HG03460 (cell line): ENCODE measurements around the gene MUC3A.
"Not testable (repeated sequence)": the region's sequence is repeated elsewhere in the genome, so short reads cannot be mapped to it uniquely, and the experiment has no call there.

Experiments used
- ATAC-seq: cut with Tn5 transposase; IDR thresholded peaks from one replicate; pipeline ENCODE4 v1.9.1; 2021; ENCODE audit not compliant: unreplicated experiment

The MUC3A gene, protein sequence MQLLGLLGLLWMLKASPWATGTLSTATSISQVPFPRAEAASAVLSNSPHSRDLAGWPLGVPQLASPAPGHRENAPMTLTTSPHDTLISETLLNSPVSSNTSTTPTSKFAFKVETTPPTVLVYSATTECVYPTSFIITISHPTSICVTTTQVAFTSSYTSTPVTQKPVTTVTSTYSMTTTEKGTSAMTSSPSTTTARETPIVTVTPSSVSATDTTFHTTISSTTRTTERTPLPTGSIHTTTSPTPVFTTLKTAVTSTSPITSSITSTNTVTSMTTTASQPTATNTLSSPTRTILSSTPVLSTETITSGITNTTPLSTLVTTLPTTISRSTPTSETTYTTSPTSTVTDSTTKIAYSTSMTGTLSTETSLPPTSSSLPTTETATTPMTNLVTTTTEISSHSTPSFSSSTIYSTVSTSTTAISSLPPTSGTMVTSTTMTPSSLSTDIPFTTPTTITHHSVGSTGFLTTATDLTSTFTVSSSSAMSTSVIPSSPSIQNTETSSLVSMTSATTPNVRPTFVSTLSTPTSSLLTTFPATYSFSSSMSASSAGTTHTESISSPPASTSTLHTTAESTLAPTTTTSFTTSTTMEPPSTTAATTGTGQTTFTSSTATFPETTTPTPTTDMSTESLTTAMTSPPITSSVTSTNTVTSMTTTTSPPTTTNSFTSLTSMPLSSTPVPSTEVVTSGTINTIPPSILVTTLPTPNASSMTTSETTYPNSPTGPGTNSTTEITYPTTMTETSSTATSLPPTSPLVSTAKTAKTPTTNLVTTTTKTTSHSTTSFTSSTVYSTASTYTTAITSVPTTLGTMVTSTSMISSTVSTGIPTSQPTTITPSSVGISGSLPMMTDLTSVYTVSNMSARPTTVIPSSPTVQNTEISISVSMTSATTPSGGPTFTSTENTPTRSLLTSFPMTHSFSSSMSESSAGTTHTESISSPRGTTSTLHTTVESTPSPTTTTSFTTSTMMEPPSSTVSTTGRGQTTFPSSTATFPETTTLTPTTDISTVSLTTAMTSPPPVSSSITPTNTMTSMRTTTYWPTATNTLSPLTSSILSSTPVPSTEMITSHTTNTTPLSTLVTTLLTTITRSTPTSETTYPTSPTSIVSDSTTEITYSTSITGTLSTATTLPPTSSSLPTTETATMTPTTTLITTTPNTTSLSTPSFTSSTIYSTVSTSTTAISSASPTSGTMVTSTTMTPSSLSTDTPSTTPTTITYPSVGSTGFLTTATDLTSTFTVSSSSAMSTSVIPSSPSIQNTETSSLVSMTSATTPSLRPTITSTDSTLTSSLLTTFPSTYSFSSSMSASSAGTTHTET (N-terminal part only)

DNA sequence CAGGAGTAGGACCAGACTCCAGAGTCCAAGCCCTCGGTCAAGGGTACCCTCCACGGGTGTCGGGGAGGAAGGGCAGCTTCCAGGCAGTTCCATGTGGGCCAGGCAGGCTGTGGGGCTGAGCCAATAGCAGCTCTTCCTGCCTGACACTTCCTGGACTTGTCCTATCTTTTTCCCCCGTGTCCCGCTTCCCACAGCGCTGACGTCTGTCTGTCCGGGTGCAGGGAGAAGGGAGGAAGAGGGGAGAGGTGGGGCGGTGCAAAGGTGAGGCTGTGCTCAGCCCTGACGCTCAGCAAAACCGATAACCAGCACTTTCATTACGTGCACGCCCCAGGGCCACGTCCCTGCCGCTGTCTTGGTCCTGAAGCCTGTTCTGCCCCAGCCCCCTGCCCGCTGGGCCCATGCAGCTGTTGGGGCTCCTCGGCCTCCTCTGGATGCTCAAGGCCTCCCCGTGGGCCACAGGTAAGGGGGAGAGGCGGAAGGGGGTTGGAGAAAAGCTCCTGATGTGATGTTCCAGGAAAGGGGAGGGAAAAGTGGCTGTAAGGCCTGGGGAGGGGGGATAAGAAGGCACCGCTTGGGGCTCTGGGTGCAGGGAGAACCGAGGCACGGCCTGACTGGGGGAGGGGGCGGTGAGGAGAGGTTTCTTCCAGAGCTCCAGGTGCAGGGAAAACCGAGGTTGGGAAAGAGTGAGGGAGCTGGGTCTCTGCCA lies at the start of gene MUC3A:
TSS of gene MUC3A (plus strand) at position 308 of the 706 bp plus-strand sequence. CDS start at position 399, 91 bp downstream.
- no peak for ATAC-seq

DNA sequence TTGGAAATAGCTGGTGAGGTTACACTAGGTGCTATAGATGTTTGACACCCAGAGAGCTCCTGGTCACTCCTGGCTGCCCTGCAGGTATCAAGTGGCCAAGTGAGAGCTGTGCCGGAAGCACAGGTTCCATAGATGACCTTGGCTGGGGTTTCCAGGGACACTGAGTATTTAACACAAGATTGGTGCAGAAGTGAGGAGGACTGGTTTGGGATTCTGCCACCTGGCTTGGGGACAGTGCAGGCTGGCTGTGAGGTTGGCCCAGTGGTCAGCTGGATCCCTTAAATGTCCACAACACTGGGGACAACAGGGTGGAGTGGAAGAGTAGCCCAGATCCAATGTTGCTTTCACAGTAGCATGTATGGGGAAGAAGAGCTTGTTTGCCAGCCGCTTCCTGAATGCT lies 48.4 kb upstream of the MUC3A start:
- no peak for ATAC-seq

DNA sequence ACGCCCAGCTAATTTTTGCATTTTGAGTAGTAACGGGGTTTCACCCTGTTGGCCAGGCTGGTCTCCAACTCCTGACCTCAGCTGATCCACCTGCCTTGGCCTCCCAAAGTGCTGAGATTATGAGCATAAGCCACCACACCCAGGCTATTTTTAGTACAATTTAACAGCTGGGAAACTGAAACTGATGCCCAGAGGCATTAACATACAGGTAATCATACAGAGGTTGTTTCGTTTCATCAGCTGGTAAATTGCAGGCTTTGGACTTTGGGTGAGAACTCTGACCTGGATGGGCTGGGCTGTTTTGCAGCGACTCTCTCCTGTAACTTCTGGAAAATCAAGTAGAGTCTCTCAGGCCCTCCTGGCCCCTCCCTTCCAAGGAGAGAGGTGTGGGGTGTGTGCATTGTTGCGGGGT lies 47.4 kb upstream of the MUC3A start:
- no peak for ATAC-seq

DNA sequence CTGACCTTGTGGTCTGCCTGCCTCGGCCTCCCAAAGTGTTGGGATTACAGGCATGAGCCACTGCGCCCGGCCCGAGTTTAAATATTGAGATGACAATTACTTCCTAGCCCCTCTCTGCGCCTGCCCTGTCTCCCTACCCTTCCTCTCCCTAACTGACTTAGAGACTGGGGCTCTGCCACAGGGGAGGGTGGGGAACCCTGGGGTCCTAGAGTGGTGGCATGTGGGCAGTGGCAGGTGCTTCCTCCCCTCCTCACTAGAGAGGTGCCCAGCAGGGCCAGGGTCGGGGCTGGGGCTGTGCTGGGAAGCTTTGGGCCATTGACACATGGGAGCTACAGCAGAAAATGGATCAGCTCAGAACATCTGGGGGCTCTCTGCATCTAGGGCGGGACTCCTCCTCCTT lies 46.7 kb upstream of the MUC3A start:
- no peak for ATAC-seq

DNA sequence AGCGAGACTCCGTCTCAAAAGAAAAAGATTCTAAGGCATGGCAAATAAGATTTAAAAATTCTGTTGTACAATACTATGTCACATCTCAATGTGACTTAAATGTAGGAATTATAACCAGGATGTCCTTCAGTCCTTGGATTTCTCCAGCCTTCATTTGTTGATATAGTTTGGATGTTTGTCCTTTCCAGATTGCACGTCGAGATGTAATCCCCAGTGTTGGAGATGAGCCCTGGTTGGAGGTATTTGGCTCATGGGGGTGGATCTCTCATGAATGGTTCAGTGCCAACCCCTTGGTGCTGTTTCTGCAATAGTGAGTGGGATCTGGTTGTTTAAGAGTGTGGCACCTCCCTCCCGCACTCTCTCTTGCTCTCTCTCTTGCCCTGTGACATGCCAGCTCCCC lies 40.8 kb upstream of the MUC3A start:
- no peak for ATAC-seq

DNA sequence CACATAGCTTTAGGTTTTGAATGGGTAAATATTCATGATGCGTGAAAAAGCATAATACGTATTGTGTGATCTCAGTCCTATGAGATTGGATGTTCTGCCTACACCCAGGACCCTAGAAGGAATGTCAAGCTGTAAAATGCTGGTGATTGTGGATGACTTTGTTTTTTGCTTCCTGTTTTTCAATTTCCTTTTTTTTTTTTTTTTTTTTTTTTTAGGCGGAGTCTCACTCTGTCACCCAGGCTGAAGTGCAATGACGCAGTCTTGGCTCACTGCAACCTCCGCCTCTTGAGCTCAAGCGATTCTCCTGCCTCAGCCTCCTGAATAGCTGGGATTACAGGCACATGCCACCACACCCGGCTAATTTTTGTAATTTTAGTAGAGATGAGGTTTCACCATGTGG lies 38.9 kb upstream of the MUC3A start:
- not testable (repeated sequence) for ATAC-seq

DNA sequence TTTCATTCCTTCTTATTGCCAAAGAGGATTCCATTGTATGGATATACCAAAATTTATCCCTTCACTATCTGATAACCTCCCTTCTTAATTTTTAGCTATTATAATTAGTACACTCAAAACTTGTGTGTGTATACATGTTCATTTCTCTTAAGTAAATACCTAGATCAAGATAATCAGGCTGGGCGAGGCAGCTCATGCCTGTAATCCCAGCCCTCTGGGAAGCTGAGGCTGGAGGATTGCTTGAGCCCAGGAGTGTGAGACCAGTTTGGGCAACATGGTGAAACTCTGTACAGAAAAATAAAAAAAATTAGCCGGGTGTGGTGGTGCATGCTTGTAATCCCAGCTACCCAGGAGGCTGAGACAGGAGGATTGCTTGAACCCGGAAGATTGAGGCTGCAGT lies 37.9 kb upstream of the MUC3A start:
- no peak for ATAC-seq

DNA sequence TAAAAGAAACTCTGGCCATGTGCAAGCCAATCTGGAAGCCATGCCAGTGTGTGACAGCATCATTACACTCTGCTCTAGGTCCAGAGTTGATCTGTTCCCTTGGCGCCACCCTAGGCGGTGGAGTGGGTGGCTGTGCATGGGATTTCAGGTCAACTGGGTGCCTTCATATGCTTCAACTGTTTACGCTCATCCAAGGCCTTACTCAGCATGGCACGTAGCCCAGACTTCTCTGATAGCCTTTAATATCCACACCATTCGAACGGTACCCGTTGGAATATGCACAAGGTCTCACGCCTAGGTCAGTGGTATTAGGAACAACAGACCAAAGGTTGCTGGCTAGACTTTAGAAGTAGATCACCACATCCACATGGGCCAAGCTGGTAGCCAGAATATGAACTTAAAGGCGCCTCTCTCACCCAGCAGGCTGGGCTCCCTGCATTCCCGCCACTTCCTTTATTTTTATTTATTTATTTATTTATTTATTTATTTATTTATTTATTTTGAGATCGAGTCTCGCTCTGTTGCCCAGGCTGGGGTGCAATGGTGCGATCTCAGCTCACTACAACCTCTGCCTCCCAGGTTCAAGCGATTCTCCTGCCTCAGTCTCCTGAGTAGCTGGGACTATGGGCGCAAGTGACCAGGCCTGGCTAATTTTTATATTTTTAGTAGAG lies 35.0 kb upstream of the MUC3A start:
- ATAC-seq, result no peak

DNA sequence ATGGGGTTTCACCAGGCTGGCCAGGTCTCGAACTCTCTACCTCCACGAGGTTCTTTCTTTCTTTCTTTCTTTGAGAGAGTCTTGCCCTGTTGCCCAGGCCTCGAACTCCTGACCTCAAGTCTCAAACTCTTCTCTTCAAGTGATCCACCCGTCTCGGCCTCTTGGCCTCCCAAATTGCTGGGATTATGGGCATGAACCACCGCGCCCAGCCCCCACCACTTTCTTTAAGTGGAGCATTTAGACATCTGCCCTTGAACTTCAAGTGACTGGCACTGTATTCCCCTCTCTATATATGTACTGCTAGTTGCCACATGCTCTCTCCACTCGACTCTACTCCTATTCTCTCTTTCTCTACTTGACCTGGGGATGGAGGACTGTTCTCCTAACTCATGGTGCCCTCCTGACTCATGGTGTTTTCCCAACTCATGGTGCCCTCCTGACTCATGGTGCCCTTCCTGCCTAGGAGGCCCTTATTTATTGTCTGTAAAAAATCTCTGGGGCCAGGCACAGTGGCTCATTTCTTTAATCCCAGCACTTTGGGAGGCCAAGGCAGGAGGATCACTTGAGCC lies 34.4 kb upstream of the MUC3A start:
- ATAC-seq, result no peak

DNA sequence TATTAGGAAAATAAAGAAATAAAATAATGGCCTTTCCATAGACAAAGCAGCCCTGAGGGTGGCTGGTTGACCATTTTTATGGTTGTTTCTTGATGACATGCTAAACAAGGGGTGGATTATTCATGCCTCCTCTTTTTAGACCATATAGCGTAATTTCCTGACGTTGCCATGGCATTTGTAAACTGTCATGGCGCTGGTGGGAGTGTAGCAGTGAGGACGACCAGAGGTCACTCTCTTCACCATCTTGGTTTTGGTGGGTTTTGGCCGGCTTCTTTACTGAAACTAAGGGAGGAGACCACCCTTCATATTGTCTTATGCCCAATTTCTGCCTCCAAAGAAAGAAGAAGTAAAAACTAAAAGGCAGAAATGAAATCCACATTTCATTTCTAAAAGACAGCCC lies 30.0 kb upstream of the MUC3A start:
- not testable (repeated sequence) for ATAC-seq

DNA sequence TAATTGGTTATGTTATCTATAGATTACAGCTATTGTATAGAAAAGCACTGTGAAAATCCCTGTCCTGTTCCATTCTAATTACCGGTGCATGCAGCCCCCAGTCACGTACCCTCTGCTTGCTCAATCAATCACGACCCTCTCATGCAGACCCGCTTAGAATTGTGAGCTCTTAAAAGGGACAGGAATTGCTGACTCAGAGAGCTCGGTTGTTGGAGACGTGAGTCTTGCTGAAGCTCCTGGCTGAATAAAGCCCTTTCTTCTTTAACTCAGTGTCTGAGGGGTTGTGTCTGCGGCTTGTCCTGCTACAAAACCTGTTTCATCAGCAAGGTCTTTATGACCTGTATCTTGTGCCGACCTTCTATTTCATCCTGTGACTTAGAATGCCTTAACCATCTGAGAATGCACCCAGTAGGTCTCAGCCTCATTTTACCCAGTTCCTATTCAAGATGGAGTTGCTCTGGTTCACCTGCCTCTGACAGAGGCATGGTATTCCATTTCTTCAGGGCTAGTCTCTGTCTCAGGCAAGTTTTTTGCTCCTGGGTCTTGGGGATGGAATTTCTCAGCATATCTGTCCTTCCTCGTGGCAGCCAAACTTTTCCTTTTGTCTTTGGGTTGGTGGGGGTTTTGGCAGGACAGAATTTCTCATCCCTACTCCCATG lies 29.4 kb upstream of the MUC3A start:
- not testable (repeated sequence) for ATAC-seq

DNA sequence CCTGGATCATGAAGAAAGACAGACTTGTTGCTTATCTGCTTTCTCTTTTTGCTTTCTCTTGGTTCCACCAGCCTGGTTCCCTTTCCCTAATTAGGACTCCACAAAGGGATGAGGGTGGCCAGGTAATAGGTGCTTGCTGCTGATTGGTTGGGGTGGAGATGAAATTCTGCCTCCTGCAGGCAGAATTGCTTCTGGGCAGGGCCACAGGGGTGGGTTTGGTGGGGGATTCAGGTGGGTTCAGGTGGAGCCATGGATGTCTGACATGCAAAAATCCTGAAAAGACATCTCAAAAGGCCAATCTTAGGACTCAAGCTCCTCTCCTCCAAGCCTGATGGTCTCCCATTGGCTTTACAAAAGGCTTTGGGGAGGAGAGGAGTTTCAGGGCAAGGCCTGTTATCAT lies 28.3 kb upstream of the MUC3A start:
- ATAC-seq, result no peak

DNA sequence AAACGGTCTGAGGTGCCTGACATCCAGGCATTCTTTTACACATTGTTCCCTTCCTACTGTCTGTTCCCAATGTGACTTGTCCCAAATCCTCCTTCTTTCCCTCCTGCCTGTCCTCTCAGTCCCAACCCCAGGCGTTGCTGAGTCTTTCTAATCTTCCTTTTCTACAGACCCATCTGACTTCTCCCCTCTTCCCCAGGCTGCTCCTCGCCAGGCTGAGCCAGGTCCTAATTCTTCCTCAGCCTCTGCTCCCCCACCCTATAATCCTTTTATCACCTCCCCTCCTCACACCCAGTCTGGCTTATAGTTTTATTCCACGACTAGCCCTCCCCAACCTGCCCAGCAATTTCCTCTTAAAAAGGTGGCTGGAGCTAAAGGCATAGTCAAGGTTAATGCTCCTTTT lies 25.7 kb upstream of the MUC3A start:
- not testable (repeated sequence) for ATAC-seq

DNA sequence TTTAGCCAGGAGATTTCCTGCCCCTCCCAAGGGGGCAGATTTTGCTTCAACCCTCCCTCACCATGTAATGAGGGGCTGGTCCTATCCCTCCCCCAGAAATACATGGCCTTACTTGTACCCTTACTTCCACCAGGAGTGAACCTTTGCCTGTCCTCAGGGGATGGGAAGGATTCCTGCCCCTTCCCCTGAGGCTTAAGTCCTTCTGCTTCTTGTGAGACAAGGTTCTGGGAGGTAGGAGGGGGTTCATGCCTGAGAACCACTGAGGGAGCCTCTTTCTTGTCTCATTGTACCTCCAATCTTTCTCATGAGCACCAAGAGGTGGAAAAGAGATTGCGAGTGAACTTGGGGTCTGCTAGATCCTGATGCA lies 19.5 kb upstream of the MUC3A start:
- ATAC-seq, result no peak

DNA sequence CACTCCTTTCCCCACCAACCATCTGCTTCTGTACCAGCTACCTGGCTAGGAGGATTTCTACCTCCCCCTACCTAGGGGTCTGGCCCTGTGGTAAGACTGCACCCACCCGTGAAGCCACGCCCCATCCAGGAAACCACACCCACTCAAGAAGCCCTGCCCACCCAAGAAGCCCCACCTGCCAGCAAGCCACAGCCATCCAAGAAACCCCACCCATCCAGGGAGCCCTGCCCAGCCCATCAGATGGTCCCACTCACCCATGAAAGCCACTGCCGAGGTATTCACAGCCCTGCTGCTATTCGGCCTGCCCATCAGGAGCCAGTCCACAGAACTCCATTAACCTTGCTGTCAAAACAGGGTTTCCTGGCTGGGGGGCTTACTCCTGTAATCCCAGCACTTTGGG lies 15.6 kb upstream of the MUC3A start:
- no peak for ATAC-seq

DNA sequence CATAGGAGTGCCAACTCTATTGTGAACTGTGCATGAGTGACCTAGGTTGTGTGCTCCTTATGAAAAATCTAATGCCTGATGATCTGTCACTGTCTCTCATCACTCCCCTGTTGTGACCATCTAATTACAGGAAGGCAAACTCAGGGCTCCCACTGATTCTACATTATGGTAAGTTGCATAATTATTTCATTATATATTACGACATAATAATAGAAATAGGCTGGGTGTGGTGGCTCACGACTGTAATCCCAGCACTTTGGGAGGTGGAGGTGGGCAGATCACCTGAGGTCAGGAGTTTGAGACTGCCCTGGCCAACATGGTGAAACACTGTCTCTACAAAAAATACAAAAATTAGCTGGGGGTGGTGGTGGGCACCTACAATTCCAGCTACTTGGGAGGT lies 14.0 kb upstream of the MUC3A start:
- ATAC-seq, result not testable (repeated sequence)

DNA sequence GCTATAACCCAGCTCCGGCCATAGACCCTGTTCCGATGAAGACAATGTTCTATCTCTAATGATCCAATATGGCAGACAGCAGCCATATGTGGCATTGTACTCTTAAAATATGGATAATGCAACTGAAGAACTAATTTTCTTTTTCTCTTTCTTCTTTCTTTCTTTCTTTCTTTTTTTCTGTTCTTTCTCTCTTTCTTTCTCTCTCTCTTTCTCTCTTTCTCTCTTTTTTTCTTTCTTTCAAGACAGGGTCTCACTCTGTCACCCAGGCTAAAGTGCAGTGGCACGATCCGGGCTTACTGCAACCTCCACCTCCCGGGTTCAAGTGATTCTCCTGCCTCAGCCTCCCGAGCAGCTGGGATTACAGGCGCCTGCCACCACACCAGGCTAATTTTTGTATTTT lies 13.2 kb upstream of the MUC3A start:
- ATAC-seq, result not testable (repeated sequence)

DNA sequence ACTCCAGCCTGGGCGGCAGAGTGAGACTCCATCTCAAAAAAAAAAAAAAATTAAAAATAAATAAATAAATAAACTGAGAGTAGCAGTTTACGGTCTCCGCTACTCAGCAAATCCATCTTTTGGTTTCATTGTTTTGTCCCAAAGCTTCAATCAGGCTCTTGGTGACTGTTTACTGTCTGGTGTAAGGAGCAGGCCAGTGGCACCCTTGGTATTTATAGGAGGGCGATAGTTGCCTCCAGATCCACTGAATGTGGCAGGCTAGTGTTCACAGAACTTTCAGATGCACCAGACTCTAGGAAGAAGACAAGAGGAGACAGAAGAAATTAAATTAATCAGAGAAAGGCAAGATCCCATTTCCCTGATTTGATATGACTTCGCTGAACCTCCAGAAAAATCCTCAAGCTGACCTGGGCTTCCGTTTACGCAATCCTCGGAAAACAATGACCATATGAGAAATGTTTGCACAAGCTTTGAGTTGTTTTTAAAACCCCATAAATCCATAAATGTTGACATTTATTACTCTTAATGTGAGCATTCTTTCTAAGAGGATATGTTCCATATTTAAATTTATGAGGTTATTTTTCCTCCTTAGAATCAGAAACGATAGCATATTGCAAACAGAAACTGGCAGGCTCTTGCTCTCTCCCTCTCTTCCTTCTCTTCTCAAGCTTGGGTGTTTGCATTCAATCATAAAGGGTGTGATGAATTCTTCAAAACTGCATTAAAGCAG lies 7.1 kb upstream of the MUC3A start:
- ATAC-seq, result no peak

DNA sequence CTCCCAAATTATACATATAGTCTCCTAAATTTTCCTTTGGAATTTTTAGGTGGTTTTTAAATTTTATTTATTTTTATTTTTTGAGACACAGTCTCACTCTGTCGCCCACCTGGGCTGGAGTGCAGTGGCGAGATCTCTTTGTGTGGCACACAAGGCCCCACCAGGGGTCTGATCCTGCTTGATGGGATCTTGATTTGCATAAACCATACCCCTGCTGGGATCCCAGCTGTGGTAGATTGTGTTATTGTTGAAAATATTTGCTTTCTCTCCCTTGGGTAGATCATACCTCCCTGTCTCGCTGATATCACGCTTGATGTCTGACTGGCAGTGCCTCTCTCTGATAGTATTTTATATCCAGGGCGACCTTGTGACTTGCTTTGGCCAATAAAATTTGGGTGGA lies 5.6 kb upstream of the MUC3A start:
- ATAC-seq, result no peak
